Measurements from ENCODE around the gene ARMC6.

Gene ARMC6

DNA sequence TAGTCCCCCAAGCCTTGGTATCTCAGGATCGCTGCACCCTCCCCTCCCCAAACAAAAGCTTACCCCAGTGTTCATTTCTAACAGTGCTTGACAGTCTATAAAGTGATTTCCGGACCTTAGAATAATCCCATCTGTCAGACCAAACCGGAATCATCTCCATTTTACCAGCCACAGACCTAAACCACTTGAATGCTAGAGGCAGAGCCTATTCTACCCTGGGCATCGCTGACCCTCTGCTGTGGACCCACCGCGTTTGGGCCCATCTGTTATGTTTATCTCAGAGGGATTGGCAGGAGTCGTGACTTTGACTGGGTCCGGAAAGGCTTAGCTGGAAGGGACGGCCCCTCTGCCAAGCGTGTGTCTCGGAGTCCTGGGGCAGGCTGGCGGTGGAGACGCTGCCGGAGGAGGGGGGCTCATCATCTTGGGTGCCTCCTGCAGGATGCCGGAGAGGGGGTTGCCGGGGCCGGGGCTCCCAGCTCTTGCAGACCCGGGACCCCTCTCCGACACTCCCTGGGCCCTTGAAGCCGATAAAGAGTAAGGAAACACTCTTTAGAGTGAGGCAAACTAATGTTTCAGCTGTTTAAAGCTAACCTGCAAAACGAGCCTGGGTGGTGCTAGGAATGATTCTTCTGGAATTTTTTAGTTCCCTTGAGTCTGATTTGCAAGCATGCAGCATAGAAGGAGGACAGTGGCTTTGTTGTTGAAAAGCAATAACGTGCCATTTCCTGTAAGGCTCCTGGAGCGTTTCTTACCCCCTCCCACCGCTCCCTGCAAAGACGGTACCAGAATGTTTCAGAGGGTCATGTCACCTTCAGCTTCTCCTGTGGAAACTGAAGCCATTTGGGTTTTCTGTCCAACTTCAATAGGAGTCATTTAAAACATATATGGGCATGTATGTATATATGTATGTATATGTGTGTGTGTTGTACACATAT is 31.7 kb downstream of the ARMC6 start:
- FAIRE-seq (no peak), DNase-seq (ENCODE audit: insufficient read length, low spot score) (no peak)
- no peak for TF ChIP-seq SPI1 (IDR thresholded peaks at IDR 0.05; ENCODE audit: low read depth, low read length)
- no peak for TF ChIP-seq POU2F2 (IDR thresholded peaks at IDR 0.05; ENCODE audit: low read depth, low read length)
- no peak for TF ChIP-seq POLR2AphosphoS5 (IDR thresholded peaks at IDR 0.05; ENCODE audit: low read depth, low read length)
- no peak for TF ChIP-seq PAX5 (IDR thresholded peaks at IDR 0.05; ENCODE audit: insufficient read depth, low read length, severe bottlenecking)
- TF ChIP-seq POLR2A (IDR thresholded peaks at IDR 0.05; ENCODE audit: low read depth, low read length): no peak
- TF ChIP-seq TAF1 (IDR thresholded peaks at IDR 0.05; ENCODE audit: low read depth, low read length): no peak

DNA sequence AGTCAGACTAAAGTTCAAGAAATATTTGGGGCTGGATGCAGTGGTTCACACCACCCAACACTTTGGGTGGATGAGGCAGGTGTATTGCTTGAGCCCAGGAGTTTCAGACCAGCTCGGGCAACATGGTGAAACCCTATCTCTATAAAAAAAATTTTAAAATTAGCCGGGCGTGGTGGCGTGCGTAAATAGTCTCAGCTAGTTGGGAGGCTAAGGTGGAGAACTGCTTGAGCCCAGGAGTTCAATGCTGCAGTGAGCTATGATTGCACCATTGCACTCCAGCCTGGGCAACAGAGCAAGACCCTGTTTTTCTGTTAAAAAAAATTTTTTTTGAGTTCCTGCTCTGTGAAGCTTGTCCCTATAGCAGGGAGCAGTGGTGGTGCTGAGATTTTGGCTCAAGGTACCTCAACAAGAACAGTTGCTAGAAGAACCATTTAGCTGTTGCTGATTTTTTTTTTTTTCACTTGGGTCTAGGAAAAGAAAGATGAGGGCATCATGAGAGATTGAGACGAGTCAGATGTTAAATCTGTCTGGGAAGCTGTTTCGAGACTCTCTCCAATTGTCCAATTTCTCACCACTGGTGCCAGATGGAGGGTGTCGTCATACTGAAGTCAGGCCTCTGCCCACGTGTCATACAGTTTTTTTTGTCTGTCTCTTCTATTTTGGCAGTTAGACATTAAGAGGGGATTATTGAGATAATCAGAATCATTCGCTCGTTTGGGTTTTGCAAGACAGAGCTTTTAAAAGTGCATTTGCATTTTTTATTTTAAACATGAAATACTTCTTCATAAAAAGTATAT is 34.1 kb downstream of the ARMC6 start:
- no peak for FAIRE-seq
- DNase-seq (ENCODE audit: insufficient read length, low spot score): no peak

DNA sequence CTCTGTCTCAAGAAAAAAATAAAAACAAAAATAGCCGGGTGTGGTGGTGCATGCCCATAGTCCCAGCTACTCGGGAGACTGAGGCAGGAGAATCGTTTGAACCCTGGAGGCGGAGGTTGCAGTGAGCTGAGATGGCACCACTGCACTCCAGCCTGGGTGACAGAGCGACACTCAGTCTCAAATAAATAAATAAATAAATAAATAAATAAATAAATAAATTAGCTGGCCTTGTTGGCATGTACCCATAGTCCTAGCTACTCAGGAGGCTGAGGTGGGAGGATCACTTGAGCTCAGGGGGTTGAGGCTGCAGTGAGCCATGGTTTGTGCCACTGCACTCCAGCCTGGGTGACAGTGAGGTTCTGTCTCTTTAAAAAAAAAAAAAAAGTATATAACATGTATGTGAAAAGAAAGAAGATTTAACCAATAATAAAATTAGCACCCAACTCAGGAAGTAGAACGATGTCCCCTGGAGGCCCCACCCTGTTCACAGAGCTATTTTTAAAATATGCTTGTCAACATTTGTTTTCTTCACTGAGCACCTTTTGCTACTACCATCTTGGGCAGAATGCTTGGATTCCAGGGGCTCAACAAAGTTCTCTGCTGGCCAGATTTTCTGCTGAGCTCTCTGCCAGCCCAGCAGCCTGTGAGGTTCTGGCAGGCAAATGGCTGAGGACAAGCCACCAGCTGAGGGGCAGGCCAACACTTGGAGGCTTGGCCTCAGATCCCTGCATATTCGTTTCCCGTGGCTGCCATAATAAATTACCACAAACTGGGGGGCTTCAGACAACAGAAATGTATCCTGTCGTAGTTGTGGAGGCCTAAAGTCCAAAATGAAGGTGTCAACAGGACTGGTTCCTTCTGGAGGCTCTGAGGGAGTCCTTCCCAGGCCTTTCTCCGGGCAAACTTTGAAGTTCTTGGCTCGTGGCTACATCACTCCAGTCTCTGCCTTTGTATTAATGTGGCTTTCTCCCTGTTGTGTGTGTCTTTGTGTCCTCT is 35.6 kb downstream of the ARMC6 start:
- no peak for TF ChIP-seq POU2F2 (IDR thresholded peaks at IDR 0.05; ENCODE audit: low read depth, low read length)
- FAIRE-seq (no peak), DNase-seq (ENCODE audit: insufficient read length, low spot score) (no peak)

More for the DNA sequence above, 34.1 kb downstream of the ARMC6 start:
- no peak for TF ChIP-seq PAX5 (IDR thresholded peaks at IDR 0.05; ENCODE audit: insufficient read depth, low read length, severe bottlenecking)
- TF ChIP-seq TAF1 (IDR thresholded peaks at IDR 0.05; ENCODE audit: low read depth, low read length): no peak
- TF ChIP-seq POLR2AphosphoS5 (IDR thresholded peaks at IDR 0.05; ENCODE audit: low read depth, low read length): no peak
- TF ChIP-seq POLR2A (IDR thresholded peaks at IDR 0.05; ENCODE audit: low read depth, low read length): no peak
- no peak for TF ChIP-seq SPI1 (IDR thresholded peaks at IDR 0.05; ENCODE audit: low read depth, low read length)

DNA sequence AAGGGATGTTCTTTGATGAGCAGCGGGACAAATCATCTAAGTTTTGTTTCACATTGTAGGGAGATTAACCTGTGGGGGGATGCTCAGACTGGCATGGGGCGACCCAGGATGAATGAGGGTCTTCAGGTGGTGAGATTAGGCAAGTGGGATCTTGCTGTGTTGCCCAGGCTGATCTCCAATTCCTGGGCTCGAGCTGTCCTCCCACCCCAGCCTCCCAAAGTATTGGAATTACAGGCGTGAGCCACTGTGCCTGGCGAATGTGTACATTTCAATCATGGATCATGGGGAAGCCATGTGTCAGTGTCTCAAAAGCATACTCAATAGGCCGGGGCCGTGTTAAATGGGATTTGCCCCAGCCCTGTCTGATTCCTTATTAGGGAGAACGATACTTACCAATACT is 38.5 kb downstream of the ARMC6 start:
- FAIRE-seq (no peak), DNase-seq (ENCODE audit: insufficient read length, low spot score) (no peak)
- TF ChIP-seq POLR2AphosphoS5 (IDR thresholded peaks at IDR 0.05; ENCODE audit: low read depth, low read length): no peak
- TF ChIP-seq TAF1 (IDR thresholded peaks at IDR 0.05; ENCODE audit: low read depth, low read length): no peak
- TF ChIP-seq POU2F2 (IDR thresholded peaks at IDR 0.05; ENCODE audit: low read depth, low read length): no peak
- no peak for TF ChIP-seq PAX5 (IDR thresholded peaks at IDR 0.05; ENCODE audit: insufficient read depth, low read length, severe bottlenecking)
- no peak for TF ChIP-seq SPI1 (IDR thresholded peaks at IDR 0.05; ENCODE audit: low read depth, low read length)
- no peak for TF ChIP-seq POLR2A (IDR thresholded peaks at IDR 0.05; ENCODE audit: low read depth, low read length)

DNA sequence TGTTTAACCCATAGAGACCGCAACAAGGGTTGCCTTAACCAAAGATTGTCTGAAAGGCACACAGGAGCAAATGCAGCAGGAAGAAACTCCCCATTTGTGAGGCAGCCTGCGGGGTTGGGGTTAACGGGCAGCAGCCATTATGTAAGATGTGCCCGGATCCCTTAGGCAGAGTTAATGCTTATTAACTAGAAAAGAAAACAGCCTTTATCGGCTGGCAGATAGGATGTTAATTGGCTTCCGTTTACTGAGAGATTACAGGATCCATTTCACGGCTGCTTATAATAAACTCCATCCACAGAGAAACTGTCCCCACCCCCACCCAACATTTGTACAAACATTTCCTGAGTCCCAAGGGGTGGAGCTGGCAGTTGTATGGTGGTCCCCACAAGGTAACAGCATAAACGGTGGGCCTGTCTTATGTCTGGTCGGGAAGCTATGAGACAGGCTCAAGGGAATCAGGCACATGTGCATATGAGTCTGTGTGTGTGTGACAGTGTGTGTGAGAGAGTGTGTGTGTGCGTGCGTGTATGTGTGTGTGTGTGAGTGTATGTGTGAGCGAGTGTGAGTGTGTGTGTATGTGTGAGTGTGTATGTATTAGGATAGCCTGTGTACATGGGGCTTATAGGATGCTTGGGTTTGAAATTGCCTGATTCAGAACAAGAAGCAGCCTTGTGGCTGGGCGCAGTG is 40.9 kb downstream of the ARMC6 start:
- TF ChIP-seq SPI1 (IDR thresholded peaks at IDR 0.05; ENCODE audit: low read depth, low read length): no peak
- no peak for TF ChIP-seq POU2F2 (IDR thresholded peaks at IDR 0.05; ENCODE audit: low read depth, low read length)
- DNase-seq (ENCODE audit: insufficient read length, low spot score) (no peak), FAIRE-seq (peak; percentile 51)

DNA sequence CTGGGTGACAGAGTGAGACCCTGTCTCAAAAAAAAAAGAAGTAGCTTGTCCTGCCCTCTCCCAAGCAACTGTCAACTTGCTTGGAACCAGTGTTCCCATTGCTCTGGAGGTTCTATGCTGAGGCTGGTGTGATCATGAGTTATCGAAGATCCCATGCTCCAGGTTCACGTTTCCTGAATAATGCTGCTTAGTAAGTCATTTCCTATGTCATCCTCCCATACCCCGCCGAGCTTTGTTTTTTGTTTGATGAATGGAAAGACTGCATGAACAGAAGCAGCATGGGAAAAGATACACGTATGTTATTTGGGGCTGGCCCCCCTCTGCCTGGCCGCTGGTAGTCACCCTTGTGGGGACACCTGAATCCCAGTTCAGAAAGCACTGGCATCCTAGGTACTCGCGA is 41.7 kb downstream of the ARMC6 start:
- DNase-seq (ENCODE audit: insufficient read length, low spot score) (no peak), FAIRE-seq (no peak)
- TF ChIP-seq POLR2AphosphoS5 (IDR thresholded peaks at IDR 0.05; ENCODE audit: low read depth, low read length) (no peak), PAX5 (IDR thresholded peaks at IDR 0.05; ENCODE audit: insufficient read depth, low read length, severe bottlenecking) (no peak), SPI1 (IDR thresholded peaks at IDR 0.05; ENCODE audit: low read depth, low read length) (no peak), TAF1 (IDR thresholded peaks at IDR 0.05; ENCODE audit: low read depth, low read length) (no peak), POU2F2 (IDR thresholded peaks at IDR 0.05; ENCODE audit: low read depth, low read length) (no peak), POLR2A (IDR thresholded peaks at IDR 0.05; ENCODE audit: low read depth, low read length) (no peak)

DNA sequence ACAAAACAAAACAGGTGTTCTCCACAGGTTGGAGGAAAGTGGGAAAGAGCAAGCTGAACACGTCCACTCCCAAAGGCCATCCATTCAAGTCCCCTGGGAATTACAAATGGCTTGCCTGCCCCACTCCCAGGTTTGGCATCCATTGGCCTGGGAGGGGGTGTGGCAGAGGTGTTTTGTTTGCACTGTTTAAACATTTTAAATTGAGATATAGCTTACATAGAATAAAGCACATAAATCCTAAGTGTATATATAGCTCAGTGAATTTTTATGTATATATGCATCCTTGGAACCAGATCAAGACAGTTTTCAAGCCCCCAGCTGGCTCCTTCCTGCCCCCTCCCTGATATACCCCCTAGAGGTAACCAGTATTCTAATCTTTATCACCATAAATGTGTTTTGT is 43.1 kb downstream of the ARMC6 start:
- FAIRE-seq (no peak), DNase-seq (ENCODE audit: insufficient read length, low spot score) (no peak)
- no peak for TF ChIP-seq POLR2AphosphoS5 (IDR thresholded peaks at IDR 0.05; ENCODE audit: low read depth, low read length)
- TF ChIP-seq PAX5 (IDR thresholded peaks at IDR 0.05; ENCODE audit: insufficient read depth, low read length, severe bottlenecking): no peak
- no peak for TF ChIP-seq POLR2A (IDR thresholded peaks at IDR 0.05; ENCODE audit: low read depth, low read length)
- no peak for TF ChIP-seq SPI1 (IDR thresholded peaks at IDR 0.05; ENCODE audit: low read depth, low read length)
- TF ChIP-seq TAF1 (IDR thresholded peaks at IDR 0.05; ENCODE audit: low read depth, low read length): no peak
- no peak for TF ChIP-seq POU2F2 (IDR thresholded peaks at IDR 0.05; ENCODE audit: low read depth, low read length)

DNA sequence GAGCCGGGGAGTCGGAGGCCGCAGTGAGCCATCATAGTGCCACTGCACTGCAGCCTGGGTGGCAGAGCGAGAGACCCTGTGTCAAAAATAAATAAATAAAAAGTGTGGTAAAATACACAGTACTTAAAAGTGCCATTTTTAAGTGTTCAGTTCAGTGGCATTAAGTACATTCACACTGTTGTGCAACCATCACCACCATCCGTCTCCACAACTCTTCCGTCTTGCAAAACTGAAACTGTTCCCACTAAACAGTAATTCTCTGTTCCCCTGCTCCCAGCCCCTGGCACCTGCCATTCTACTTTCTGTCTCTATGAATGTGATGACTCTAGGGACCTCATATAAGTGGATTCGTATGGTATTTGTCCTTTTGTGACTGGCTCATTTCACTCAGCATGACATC is 43.7 kb downstream of the ARMC6 start:
- FAIRE-seq (no peak), DNase-seq (ENCODE audit: insufficient read length, low spot score) (no peak)
- TF ChIP-seq POLR2AphosphoS5 (IDR thresholded peaks at IDR 0.05; ENCODE audit: low read depth, low read length) (no peak), SPI1 (IDR thresholded peaks at IDR 0.05; ENCODE audit: low read depth, low read length) (no peak), PAX5 (IDR thresholded peaks at IDR 0.05; ENCODE audit: insufficient read depth, low read length, severe bottlenecking) (no peak), POLR2A (IDR thresholded peaks at IDR 0.05; ENCODE audit: low read depth, low read length) (no peak), POU2F2 (IDR thresholded peaks at IDR 0.05; ENCODE audit: low read depth, low read length) (no peak), TAF1 (IDR thresholded peaks at IDR 0.05; ENCODE audit: low read depth, low read length) (no peak)

Measured in GM12891 (cell line).